HCT116 (cell line): ENCODE measurements around the gene TBC1D8.

Source experiments
- EZH2 ChIP-seq: fragments of 200-600 bp; sonication (generic); IDR thresholded peaks from 2 replicates; pipeline ENCODE4 v1.6.1; 2017; ENCODE audit warnings: antibody characterized with exemption, mixed run types
- POLR2A ChIP-seq: IDR thresholded peaks from 2 replicates; pipeline ENCODE4 v1.7.0; 2011; ENCODE audit warnings: borderline replicate concordance; ENCODE audit not compliant: insufficient read depth, insufficient read length; ENCODE audit errors: extremely low read depth
- POLR2AphosphoS5 ChIP-seq: IDR thresholded peaks from 2 replicates; pipeline ENCODE4 v1.6.1; 2011; ENCODE audit warnings: mild to moderate bottlenecking, low read depth, low read length, moderate library complexity
- ZBTB33 ChIP-seq: IDR thresholded peaks from 2 replicates; pipeline ENCODE4 v1.6.1; 2011; ENCODE audit warnings: mild to moderate bottlenecking, low read length, moderate library complexity; ENCODE audit not compliant: insufficient replicate concordance; ENCODE audit errors: extremely low read depth
- TF ChIP-seq, protein P1 (sequence below), 3 experiments: fragments of 200-600 bp in 1 of 3; sonication (generic) in 1 of 3; IDR thresholded peaks in 2 of 3; conservative IDR thresholded peaks in 1 of 3; 2 replicates each; pipeline ENCODE4 v1.5.1; 2012 to 2017; ENCODE audit warnings: low read depth in 2 of 3, low read length in 2 of 3, antibody characterized with exemption in 1 of 3, borderline replicate concordance in 1 of 3, control low read depth in 1 of 3, mild to moderate bottlenecking in 1 of 3, mixed read lengths in 1 of 3, mixed run types in 1 of 3, moderate library complexity in 1 of 3; ENCODE audit not compliant: insufficient read depth in 1 of 3

- TF ChIP-seq POLR2A (no peak), POLR2AphosphoS5 (no peak), ZBTB33 (no peak), EZH2 (no peak)
- TF ChIP-seq, protein P1, sequence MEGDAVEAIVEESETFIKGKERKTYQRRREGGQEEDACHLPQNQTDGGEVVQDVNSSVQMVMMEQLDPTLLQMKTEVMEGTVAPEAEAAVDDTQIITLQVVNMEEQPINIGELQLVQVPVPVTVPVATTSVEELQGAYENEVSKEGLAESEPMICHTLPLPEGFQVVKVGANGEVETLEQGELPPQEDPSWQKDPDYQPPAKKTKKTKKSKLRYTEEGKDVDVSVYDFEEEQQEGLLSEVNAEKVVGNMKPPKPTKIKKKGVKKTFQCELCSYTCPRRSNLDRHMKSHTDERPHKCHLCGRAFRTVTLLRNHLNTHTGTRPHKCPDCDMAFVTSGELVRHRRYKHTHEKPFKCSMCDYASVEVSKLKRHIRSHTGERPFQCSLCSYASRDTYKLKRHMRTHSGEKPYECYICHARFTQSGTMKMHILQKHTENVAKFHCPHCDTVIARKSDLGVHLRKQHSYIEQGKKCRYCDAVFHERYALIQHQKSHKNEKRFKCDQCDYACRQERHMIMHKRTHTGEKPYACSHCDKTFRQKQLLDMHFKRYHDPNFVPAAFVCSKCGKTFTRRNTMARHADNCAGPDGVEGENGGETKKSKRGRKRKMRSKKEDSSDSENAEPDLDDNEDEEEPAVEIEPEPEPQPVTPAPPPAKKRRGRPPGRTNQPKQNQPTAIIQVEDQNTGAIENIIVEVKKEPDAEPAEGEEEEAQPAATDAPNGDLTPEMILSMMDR (IDR thresholded peaks at IDR 0.05 in 2 of 3, conservative IDR thresholded peaks at IDR 0.05 in 1 of 3; ENCODE audit: borderline replicate concordance in 1 of 3, insufficient read depth in 1 of 3, low read depth in 2 of 3, low read length in 2 of 3), result no peak
These were observed 2.4 kb downstream of the TBC1D8 start for GRCh38 chr2:101148777-101149176.
